K562 (cell line): ENCODE measurements around the gene LTBP4. TPM values are rescaled to one million over a fixed set of nuclear protein-coding genes. Genes with fewer than 3 reads are reported as not detected.

Experiments used
- BHLHE40 ChIP-seq: IDR thresholded peaks from 2 replicates; pipeline ENCODE4 v1.6.1; 2011; ENCODE audit warnings: low read length, improper control_type of control experiment
- E2F1 ChIP-seq: sonication (generic); formaldehyde crosslinking; IDR thresholded peaks from 2 replicates; pipeline ENCODE4 v1.8.1; 2023; ENCODE audit warnings: mild to moderate bottlenecking, missing genetic modification reagents, moderate library complexity
- ELK1 ChIP-seq: sonication (generic); formaldehyde crosslinking; IDR thresholded peaks from 2 replicates; pipeline ENCODE4 v1.8.1; 2022; ENCODE audit warnings: missing genetic modification reagents
- HDAC3 ChIP-seq: fragments of 450-650 bp; IDR thresholded peaks from 2 replicates; pipeline ENCODE4 v1.6.1; 2018; ENCODE audit warnings: borderline replicate concordance, mild to moderate bottlenecking, moderate library complexity; ENCODE audit not compliant: partially characterized antibody
- KHSRP ChIP-seq: fragments of 450-650 bp; IDR thresholded peaks from 2 replicates; pipeline ENCODE4 v1.6.1; 2017
- L3MBTL2 ChIP-seq: fragments of 450-650 bp; IDR thresholded peaks from 2 replicates; pipeline ENCODE4 v1.6.1; 2016; ENCODE audit warnings: mild to moderate bottlenecking, moderate library complexity
- MGA ChIP-seq: fragments of 450-650 bp; IDR thresholded peaks from 2 replicates; pipeline ENCODE4 v1.6.1; 2016; ENCODE audit warnings: mild to moderate bottlenecking, moderate library complexity
- NFIC ChIP-seq: fragments of 450-650 bp; IDR thresholded peaks from 2 replicates; pipeline ENCODE4 v1.6.1; 2017; ENCODE audit warnings: mild to moderate bottlenecking, inconsistent platforms
- NFYB ChIP-seq: IDR thresholded peaks from 2 replicates; pipeline ENCODE4 v1.6.1; 2011; ENCODE audit warnings: mild to moderate bottlenecking, moderate library complexity; ENCODE audit not compliant: insufficient read length; ENCODE audit errors: extremely low read depth
- TEAD1 ChIP-seq, 2 experiments: fragments of 450-650 bp in 1 of 2; sonication (generic) in 1 of 2; formaldehyde crosslinking; IDR thresholded peaks; 2 replicates each; pipeline versions ENCODE4 v1.4.0 to v1.8.0; 2020 to 2022; ENCODE audit warnings: mild to moderate bottlenecking in 2 of 2, missing genetic modification reagents in 1 of 2
- ZNF655 ChIP-seq: fragments of 250-450 bp; sonication (Bioruptor Pico); IDR thresholded peaks from 2 replicates; pipeline ENCODE4 v1.5.0; 2021
- polyA plus RNA-seq, 8 experiments: library from polyadenylated mRNA; depleted of rRNA in 4 of 8; stranded (reverse) in 5 of 8; unstranded in 3 of 8; fragments of >200 nt; fragmentation: Nextera tagmentation in 2 of 8; fragmentation: Illumina TruSeq in 1 of 8; extraction: Ambion mirVana in 2 of 8; extraction: Trizol in 1 of 8; gene quantifications; 2 replicates each; pipeline versions ENCODE4 v1.2.1 to v1.2.3, GENCODE V29; 2011 to 2014; ENCODE audit warnings: inconsistent platforms in 1 of 8, missing spikeins in 1 of 8
- total RNA-seq, 7 experiments: library from RNA; depleted of rRNA in 6 of 7; stranded (reverse); fragments of >200 nt in 6 of 7; fragmentation: Illumina TruSeq in 2 of 7; extraction: Trizol in 2 of 7; gene quantifications; 2 replicates each; pipeline versions ENCODE4 v1.2.1 to v1.2.3, GENCODE V29; 2011 to 2021; ENCODE audit warnings: low replicate concordance in 1 of 7

The LTBP4 gene
- total and polyA plus RNA-seq, 9 of the 15 experiments (the other 6 are each of a cell fraction or from before 2014, with no cell fraction given), result 0.35 to 160 (median 31.6) TPM

- TF ChIP-seq MGA (peak; percentile 93), E2F1 (CRISPR knock-in tag) (no peak), NFYB (no peak), L3MBTL2 (peak; percentile 74; the same call in 1 of the 2 replicates), BHLHE40 (peak; percentile 51; the same call in 1 of the 2 replicates), TEAD1 (CRISPR knock-in tag; IDR thresholded peaks at IDR 0.05) (no peak), ELK1 (CRISPR knock-in tag) (no peak), HDAC3 (no peak), ZNF655 (CRISPR knock-in tag) (no peak), KHSRP (no peak), NFIC (peak; percentile 30; the same call in 1 of the 2 replicates)
These were observed 6.4 kb downstream of the LTBP4 start (continued) for GRCh38 chr19:40607311-40608239.
